Measurements from ENCODE around the gene MBLAC2.

Gene MBLAC2

DNA sequence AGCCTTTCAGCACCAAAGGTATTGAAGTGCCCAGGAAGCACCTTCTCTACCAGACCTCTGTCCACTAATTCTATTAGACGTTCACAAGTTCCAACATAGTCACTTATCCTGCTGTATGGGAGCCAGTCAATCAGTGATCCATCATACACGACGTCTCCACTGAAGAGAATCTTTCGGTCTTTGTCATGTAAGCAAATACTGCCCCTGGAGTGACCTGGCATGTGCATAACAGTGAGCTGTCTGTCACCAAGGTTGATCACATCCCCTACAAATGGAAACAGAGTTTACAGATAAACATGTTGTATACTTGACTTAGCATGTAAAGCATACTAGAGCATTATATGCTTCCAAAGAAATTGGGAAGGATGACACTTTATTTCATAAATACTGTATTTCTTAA is 13.3 kb downstream of the MBLAC2 start:
- DNase-seq (ENCODE audit: low read depth in 2 of 2): no peak

DNA sequence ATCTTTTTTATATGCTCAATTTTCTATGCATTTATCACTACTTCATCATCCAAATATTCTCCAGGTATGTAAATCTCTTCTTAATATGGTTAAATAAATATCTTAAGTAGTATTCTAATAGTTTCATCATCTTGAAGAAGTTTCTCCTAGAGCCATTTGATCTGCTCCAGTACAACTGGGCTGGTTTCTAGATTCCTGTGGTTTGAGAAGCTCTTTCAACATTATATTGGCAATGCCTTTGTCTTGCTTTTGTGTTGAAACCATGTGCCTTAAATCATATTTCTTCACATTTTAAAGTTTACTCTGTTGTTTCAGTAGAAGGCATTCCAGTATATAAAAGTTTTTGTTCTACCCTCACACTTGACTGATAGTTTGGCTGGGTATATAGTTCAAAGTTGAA is 27.6 kb downstream of the MBLAC2 start:
- DNase-seq (ENCODE audit: low read depth in 2 of 2): no peak

DNA sequence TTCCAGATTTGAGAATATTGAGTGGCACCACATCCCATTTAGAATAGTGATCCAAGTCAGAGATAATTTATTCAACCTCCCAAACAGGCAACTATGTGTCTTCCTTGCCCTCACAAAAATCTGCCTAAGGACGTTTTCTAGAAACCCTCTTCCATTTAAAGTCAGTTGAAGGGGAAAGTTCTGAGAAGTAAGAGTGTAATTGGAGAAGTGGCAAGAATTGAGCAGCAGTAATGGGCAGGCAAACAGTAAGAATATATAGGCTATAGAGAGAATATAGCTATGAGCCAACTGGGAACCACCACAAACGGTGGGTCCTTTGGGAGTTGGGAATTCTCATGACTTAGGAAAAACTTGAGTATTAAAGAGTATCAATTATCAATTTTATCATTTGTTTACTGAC is 33.9 kb downstream of the MBLAC2 start:
- no peak for DNase-seq (ENCODE audit: low read depth in 2 of 2)

DNA sequence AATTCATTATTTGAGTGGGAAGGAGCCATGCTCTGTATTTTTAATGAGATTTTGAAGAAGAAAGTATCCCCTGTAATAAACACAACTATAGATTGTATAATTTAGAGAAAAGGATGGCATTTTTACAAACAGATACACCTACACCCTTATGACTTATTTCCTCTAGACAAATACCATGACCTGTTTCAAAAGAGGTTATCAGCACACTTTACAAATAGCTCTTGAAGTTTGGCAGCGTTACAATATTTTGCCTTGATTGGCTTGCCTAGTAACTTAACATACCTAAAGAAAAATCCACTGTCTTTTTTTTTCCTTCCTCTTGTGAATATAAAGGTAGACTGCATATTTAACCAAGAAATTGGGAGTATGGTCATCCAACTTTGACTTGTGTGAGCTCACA is 36.5 kb downstream of the MBLAC2 start:
- DNase-seq (ENCODE audit: low read depth in 2 of 2): no peak

DNA sequence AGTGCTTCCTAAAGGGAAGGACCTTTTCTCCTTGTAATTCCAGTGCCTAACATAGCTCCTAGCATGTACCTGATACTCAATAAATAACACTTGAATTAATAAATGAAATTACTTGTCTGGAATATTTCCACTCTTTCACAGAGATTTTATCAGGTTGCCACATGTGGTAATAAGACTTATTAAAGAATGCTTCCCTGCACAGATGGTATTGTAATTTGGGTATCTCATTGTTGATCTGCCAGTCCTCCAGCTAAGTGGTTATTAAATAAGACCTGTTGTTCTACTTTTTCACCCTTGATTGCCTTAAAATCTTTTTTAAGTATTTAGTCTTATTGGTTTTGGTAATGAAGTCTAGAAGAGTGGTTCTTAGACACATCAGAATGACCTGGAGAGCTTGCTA is 36.9 kb downstream of the MBLAC2 start:
- DNase-seq (ENCODE audit: low read depth in 2 of 2): no peak

DNA sequence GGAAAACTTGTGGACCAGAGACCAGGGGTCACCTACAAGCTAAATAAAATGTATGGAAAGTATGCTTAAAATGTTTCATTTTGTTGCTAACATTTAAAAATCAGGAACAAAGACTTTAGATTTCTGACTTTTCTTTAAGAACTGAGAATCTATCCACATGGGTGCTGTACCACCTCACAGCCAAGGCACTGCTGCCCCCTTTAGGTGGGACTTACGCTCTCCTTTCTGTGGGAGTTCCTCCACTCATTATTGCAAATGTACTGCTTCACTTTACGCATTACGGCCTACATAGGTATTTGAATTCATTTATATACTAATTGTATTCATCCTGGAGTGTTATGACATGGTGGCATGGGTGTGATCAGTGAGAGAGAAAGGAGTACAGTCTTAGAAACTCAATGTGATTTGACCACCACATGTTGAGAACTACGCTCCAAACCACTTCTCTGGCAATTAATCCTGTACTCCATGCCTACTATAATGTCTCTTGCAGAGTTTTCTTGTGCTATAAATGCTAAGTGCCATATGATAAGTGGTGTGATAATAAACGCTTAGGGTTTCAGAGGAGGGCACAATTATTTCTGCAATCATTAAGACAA is 40.4 kb downstream of the MBLAC2 start:
- peak; percentile 20 to 27 for DNase-seq (ENCODE audit: low read depth in 2 of 2)

DNA sequence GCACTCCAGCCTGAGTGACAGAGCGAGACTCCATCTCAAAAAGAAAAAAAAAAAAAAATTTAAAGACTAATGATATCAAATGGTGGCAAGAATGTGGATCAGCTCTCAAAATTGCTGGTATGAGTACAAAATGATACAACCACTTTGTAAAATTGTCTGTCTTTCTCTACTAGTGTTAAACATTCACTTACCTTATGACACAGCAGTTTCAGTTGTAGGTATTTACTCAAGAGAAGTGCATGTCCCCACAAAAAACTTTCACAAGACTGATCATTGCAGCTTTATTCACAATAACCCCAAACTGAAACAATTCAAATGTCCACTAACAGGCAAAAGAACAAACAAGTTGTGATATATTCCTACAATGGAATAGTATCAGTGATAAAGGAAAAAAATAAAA is 50.3 kb downstream of the MBLAC2 start:
- no peak for DNase-seq (ENCODE audit: low read depth in 2 of 2)

DNA sequence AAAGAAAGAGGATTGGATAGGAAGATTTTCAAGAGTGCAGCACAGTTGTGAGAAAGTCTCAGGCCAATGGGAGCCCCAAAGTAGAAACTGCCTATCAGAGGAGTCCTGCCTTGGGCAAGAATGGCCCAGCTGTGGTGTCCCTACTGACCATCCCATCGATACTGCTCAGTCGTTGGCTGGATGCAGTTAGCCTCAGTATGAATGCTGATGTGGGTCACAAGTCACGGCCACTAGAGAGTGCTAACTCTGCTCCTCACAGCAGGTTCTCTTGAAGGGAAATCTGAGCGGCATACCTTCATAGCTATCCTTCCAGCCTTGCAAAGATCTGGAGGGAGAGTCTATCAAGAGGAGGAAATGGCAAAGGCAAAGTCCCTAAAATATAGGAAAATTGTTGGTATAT is 53.4 kb downstream of the MBLAC2 start:
- DNase-seq (ENCODE audit: low read depth in 2 of 2): no peak

DNA sequence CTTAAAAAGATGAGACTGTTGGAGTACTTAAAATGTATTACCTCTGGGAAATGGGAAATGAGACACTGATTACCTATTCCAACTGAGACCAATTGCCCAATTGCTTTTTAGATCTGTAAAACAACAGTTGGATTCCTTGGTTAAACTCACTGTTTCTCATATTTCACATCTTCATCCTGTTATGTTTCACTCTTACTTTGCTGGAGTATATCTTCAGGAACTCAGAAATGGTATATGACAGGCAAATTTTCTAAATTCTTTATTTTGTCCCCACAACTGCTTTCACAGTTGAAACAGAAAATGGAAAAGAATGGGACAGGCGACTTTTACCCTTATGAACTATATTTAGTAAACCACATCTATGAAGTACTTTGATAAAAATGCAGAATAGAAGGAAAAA is 56.4 kb downstream of the MBLAC2 start:
- no peak for DNase-seq (ENCODE audit: low read depth in 2 of 2)

DNA sequence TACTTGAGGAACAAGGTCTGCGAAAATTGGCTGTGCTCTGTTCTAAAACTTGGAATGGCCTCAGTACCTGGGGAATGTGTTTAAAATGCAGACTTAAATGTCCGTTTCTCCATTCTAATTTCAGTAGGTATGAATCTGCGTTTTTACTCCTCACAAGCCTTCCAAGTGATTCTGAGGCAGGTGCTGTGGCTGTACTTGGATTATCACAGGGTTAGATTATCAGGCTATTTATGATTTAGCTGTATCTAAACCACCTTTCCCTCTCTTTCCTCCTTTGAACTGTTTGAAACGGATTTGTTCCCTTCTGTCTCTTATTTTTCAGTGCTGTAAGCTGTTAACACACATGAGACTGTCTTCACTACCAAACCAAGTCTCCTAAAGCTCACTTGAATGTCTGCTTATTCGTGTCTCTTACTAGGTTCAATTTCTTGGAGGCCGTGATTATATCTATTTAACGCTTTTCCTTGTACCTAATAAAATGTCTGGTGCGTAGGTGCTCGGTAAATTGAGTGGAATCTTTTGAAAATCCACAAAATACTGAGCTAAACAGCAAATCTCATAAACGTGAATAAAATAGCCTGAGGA is 64.3 kb downstream of the MBLAC2 start:
- DNase-seq (ENCODE audit: low read depth in 2 of 2): no peak

DNA sequence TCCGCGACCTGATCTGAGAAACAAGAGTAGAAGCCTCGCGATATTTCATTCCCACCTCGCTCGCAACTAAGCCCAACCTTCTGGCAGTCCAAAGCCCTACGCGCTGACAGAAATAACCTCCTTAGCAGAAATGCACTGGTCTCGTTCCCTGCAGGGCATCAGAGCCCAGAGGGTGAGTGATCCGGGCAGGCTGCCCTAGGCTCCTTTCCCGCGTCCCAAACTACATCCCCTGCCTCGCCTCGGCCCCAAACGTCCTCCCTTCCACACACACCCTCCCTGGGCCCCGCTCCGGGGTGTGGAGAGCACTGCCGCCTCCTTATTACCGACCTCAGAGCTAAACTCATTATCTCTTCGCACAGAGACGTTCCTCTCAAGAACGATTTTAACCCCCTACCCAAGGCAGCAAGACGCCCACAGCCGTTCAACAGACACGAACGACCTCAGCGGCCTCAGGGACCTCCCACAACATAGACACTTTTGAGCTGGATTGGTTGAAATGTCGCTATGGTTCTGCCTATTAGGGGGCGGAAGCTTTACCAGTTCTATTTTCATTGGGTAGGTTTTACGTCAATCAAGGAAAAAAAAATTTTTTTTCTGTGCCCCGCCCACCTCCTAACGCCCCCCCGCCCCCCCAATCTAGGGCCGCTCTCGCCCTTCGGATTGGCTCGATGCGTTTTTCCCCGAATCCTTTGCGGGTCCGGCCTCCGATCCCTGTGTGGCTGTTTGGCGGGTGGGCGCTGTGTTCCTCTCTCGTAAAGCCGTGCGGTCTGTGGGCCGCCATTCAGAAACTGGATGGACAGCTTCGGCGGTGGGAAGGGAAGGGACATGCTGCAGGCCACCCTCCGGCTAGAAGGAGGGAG is 65.0 kb downstream of the MBLAC2 start, which contains the start of gene CETN3:
TSS of gene CETN3 (minus strand) at position 439 of the 860 bp plus-strand sequence. CDS start at position 344, 95 bp downstream.
- DNase-seq (ENCODE audit: low read depth in 2 of 2): peak; percentile 80 to 88

DNA sequence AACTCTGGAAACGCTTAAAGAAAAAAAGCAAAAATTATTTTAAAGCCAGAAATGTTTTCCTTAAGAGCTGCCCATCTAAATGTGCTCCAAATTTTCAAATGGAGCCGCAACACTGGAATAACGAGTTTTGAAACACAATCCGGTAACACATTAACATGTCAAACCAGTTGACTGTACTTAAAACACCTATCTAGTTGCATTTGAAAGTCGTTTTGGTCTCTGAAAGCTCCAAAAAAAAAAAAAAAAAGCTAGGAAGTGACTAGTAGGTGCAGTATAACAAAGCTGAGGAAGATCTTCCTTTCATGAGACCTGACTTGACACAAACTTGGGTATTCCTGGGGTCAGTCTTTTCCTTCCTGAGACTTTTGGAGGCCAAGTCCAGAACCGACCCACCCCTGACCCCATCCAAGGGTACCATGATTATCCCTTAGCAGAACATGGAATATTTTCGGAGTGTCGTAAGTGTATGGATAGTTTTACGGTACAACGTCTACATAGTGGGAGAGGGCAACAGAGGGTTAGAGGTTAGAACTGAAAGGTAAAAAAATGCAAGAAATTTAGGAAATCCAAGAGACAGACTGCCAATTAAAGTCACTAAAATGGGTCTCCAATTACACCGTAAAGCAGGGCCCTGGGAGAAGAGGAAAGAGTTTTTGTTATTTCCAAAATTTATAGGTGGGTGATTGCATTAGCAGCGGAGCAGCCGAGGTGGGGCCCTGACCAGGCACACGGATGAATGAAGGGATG is 65.8 kb downstream of the MBLAC2 start:
- DNase-seq (ENCODE audit: low read depth in 2 of 2): no peak

All from stimulated activated CD4-positive, alpha-beta T cell treated with anti-CD3 and anti-CD28 coated beads, Interleukin-4, amount 100 ng/mL, for 48 hours (primary cell).